ENCODE data around the gene C12orf75.

Gene C12orf75

DNA sequence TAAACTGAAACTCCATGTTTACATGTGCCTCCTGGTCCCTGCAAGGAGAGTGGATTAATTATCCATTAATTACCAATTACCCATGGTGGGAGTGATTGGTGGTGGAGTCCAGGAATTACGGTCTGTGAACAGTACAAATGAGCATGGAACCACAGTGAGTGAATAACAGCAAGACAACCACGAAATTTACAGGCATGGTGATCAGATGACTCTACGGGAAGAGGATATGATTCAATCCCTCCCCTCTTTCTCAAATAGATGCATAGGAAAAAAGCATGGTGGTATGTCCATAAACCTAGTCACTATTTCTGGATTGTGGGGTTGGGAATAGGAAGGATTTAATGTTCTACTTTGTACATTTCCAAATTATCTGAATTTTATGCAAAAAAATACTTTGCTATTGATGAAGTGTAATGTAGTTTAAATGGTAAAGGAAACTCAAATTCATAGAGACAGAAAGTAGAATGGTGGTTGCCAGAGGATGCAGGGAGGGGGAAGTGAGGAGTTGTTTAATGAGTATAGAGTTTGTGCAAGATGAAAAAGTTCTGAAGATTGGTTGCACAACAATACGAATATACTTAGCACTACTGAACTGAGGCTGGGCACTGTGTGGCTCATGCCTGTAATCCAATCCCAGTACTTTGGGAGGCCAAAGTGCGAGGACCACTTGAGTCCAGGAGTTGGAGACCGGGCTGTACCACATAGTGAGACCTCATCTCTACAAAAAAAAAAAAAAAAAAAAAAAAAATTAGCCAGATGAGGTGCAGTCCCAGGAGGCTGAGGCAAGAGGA, 41.2 kb upstream of the C12orf75 start:
- DNase-seq (ENCODE audit: low read depth) = no peak
- TF ChIP-seq, protein P1, sequence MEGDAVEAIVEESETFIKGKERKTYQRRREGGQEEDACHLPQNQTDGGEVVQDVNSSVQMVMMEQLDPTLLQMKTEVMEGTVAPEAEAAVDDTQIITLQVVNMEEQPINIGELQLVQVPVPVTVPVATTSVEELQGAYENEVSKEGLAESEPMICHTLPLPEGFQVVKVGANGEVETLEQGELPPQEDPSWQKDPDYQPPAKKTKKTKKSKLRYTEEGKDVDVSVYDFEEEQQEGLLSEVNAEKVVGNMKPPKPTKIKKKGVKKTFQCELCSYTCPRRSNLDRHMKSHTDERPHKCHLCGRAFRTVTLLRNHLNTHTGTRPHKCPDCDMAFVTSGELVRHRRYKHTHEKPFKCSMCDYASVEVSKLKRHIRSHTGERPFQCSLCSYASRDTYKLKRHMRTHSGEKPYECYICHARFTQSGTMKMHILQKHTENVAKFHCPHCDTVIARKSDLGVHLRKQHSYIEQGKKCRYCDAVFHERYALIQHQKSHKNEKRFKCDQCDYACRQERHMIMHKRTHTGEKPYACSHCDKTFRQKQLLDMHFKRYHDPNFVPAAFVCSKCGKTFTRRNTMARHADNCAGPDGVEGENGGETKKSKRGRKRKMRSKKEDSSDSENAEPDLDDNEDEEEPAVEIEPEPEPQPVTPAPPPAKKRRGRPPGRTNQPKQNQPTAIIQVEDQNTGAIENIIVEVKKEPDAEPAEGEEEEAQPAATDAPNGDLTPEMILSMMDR (IDR thresholded peaks at IDR 0.05; ENCODE audit: insufficient read depth, low read depth, low read length, missing control alignments) = no peak
- no peak overlapping the region for H3K4me3 ChIP-seq (ENCODE audit: low read depth, low read length)

DNA sequence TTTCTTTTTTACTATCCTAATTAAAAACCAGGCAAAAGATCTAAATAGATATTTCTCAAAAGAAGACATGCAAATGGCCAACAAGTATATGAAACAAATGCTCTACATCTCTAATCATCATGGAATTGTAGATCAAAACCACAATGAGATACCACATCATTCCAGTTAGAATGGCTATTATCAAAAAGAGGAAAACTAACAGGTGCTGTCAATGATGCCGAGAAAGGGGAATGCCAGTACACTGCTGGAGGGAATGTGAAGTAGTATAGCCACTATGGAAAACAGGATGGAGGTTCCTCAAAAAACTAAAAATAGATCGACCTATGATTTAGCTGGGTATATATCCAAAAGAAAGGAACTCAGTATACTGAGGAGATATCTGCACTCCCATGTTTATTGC, 39.0 kb upstream of the C12orf75 start:
- TF ChIP-seq, protein P1 (IDR thresholded peaks at IDR 0.05; ENCODE audit: insufficient read depth, low read depth, low read length, missing control alignments) = no peak
- DNase-seq (ENCODE audit: low read depth) = no peak
- no peak overlapping the region for H3K4me3 ChIP-seq (ENCODE audit: low read depth, low read length)

DNA sequence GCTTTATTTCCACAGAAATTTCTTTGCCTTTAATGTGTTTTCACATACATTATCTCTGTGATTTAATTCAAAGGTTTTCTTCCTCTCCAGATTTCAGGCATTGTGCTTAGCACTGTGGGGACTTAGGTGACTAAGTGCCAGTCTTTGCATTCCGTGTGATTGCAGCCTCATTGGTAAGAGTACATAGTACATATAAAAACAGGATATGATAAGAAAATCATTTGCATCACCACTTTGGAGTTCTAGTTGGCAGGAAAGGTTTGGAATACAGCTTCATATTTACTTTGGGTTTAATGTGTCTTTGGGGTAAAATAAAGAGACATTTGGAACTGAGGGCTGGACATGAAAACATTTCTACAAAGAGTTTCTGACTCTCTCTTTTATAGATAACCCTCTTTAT, 37.8 kb upstream of the C12orf75 start:
- TF ChIP-seq, protein P1 (IDR thresholded peaks at IDR 0.05; ENCODE audit: insufficient read depth, low read depth, low read length, missing control alignments) = no peak
- H3K4me3 ChIP-seq (ENCODE audit: low read depth, low read length) = no peak overlapping the region
- DNase-seq (ENCODE audit: low read depth) = no peak

DNA sequence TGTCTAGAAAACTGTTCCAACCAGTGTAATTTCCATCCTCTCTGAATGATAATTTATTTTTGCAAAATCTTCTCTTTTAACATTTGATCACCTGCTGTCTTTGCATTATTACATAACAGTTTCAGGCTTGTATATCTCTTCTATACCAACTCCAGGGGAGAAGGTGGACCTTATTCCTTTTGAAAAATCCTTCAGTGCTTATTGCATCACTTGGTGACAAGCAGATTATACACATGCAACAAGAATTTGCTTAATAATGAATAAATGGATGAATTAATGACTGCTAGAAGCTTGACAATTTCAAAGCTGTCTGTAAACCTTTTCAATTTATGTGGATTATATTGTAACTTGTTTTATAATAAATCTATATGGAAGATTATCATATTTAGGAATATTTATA, 37.3 kb upstream of the C12orf75 start:
- TF ChIP-seq, protein P1 (IDR thresholded peaks at IDR 0.05; ENCODE audit: insufficient read depth, low read depth, low read length, missing control alignments) = no peak
- no peak overlapping the region for H3K4me3 ChIP-seq (ENCODE audit: low read depth, low read length)
- no peak for DNase-seq (ENCODE audit: low read depth)

DNA sequence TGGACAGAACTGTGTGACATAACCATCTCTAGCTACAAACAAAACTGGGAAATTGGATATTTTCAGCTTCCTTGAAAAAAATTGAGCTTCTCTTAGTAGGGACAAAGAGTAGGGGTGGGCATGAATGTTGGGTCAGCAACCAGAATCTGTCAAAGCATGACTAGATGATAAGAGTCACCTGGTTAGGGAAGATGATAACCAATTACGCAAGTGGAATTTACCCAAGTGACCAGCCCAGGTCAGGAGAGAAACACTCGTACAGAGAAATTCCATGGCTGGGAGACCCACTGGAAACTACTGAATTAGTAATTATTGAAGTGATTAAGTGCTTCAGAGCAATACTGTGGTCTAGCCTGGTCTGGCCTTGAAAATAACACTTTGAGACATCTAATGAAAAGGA, 36.3 kb upstream of the C12orf75 start:
- TF ChIP-seq, protein P1 (IDR thresholded peaks at IDR 0.05; ENCODE audit: insufficient read depth, low read depth, low read length, missing control alignments) = no peak
- DNase-seq (ENCODE audit: low read depth) = no peak
- no peak overlapping the region for H3K4me3 ChIP-seq (ENCODE audit: low read depth, low read length)

DNA sequence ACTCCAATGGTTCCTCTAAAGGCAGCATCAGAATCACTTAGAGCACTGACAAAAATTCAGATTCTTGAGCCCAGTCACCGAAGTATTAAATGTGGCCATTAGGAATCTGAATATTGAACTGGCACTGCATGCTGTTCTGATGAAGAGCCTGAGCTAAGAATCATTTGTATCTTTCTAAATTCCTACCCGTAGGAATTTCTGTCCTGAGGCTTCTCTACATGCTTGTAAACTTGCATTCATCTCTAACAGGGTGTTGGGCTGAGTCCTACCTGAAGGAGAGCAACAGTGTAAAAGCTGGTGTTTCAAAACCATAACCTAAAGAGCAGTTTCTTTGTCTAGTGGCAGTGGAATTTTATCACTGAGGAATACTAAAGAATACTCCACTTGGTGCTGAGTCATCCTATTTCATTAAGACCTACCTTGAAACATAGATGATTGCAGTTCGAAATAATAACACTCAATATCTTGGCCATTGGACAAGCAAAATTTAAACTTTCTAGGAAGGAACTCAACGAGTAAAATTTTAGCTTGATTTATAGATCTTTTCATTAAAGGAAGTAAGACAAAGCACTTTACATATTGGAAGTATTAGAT, 35.5 kb upstream of the C12orf75 start:
- no peak for DNase-seq (ENCODE audit: low read depth)
- TF ChIP-seq, protein P1 (IDR thresholded peaks at IDR 0.05; ENCODE audit: insufficient read depth, low read depth, low read length, missing control alignments) = no peak
- no peak overlapping the region for H3K4me3 ChIP-seq (ENCODE audit: low read depth, low read length)
